Fibroblast of villous mesenchyme (primary cell): ENCODE data around the gene LY86. TPM values are rescaled to one million over a fixed set of nuclear protein-coding genes. Genes with fewer than 3 reads are reported as not detected.

Experiments used
- DNase-seq: peaks from one replicate; pipeline ENCODE4 v3.0.0-alpha.2; 2010; ENCODE audit warnings: low read depth
- H3K4me3 ChIP-seq: 2 replicates; pipeline ENCODE4 v1.5.1; 2011; ENCODE audit warnings: low read depth, mild to moderate bottlenecking, low read length
- CTCF ChIP-seq: IDR thresholded peaks from 2 replicates; pipeline ENCODE4 v1.5.1; 2012; ENCODE audit warnings: low read depth, mild to moderate bottlenecking, low read length; ENCODE audit not compliant: insufficient read depth
- total RNA-seq: library from RNA; depleted of rRNA; stranded (reverse); fragments of >200 nt; gene quantifications from 2 replicates; pipeline ENCODE4 v1.2.3, GENCODE V29; 2012

LY86 gene
- total RNA-seq, 1 donor, result not detected

DNA sequence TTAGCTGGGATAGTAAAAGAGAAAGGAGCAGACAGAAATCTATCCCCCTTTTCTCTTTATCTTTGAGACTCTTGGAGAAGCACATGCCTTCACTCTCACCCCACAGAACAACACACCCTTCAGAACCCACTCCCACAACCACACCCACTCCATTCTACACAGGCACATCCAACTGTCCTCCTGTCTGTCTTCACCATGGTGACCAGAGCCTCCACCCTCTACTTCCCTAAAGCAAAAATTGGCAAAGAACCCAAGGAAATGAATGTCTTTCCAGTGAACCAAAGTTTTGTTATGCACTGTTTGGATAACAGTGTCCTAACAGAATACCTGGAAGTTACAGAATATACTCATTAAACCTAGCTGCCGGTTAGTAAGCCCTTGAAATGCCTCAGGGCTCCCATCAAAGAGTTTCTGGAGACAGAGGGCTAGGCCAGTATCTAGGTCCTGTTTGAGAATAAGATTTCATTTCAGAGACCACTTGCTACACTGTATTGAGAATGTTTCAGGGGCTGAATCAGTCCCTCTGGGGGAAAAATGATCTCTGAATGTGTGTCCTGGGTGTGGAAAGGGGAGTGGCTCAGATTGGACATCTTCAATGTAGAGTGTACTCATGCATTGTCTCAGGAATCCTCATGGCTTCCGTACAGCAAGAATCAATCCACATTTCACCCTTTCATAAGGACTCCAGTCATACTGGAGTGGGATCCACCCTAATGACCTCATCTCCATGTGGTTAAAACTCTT lies 101.1 kb downstream of the LY86 start:
- no peak overlapping the region for H3K4me3 ChIP-seq
- no peak for DNase-seq
- no peak for TF ChIP-seq CTCF

GRCh38 chr6:6690144-6690483 lies 101.6 kb downstream of the LY86 start:
- no peak for DNase-seq
- no peak overlapping the region for H3K4me3 ChIP-seq
- no peak for TF ChIP-seq CTCF

DNA sequence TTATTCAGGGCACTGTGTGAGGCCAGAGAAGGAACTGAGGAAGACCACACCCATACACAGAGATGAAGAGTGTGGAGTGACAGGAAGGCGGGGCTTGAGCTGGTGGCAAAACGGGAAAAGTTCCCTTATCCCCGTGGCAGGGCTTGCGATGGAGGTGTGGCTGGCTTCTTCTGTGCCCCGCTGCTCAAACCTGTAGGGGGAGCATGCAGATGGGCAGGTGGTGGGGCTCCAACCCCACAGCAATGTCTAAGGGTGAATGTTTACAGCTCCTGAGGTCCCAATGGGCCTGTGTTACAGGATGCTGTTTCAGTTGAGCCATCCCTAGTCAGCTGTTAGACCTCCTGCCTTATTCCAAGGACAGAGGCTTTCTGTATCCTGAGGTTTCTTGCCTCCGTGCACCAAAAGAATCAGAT lies 105.9 kb downstream of the LY86 start:
- H3K4me3 ChIP-seq, result no peak overlapping the region
- no peak for TF ChIP-seq CTCF
- no peak for DNase-seq

DNA sequence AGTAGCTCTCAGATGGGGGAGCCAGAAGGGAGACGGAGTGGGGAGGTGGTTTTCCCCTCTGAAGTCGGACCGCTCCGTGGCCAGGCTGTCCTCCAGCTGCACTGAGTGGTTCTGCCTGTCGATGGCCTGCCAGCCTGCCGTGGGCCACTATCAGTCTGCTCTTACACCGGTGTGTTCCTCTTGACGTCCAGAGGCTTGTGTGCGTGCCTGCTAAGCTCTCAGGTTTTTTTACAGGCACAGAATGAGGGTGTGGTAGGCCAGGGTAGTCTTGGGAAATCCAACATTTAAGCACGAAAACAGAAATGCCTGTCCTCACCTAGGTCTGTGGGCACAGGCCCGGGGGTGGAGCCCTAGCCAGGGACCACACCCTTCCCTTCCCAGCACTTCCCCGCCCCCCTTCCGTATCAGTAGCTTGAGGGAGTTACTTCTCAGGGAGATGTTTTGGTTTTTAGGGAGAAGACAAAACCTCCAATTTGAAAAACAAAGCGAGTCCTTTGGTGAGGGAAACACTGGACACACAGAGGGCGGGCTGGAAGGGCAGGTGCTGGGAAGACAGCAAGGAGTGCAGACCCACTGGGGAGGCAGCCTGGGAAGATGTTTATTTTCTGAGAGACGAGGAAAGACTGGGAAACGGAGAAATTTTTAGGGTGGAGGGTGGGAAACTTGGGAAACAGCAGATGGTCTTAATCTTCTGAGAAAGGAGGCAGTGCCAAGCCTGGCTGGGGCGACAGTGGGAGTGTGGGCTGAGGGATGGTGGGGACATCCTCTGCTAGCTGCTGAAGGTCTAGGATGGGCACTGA lies 106.5 kb downstream of the LY86 start:
- no peak for TF ChIP-seq CTCF
- peak; percentile 48 for DNase-seq
- no peak overlapping the region for H3K4me3 ChIP-seq

- TF ChIP-seq CTCF, result no peak
- no peak overlapping the region for H3K4me3 ChIP-seq
- DNase-seq, result no peak
Measured at GRCh38 chr6:6695625-6696276, 107.2 kb downstream of the LY86 start.

- peak; percentile 86 for TF ChIP-seq CTCF
- H3K4me3 ChIP-seq, result no peak overlapping the region
- peak; percentile 73 for DNase-seq
Measured at GRCh38 chr6:6696867-6697531, 108.5 kb downstream of the LY86 start.
